HG03159 (cell line): Measurements from ENCODE around the gene GRM7.

Experiments used
- ATAC-seq: cut with Tn5 transposase; IDR thresholded peaks from one replicate; pipeline ENCODE4 v1.9.1; 2021; ENCODE audit warnings: mild to moderate bottlenecking, moderate library complexity; ENCODE audit not compliant: unreplicated experiment

The GRM7 gene

GRCh38 chr3:7630925-7631324, 770.0 kb downstream of the GRM7 start:
- ATAC-seq: no peak

DNA sequence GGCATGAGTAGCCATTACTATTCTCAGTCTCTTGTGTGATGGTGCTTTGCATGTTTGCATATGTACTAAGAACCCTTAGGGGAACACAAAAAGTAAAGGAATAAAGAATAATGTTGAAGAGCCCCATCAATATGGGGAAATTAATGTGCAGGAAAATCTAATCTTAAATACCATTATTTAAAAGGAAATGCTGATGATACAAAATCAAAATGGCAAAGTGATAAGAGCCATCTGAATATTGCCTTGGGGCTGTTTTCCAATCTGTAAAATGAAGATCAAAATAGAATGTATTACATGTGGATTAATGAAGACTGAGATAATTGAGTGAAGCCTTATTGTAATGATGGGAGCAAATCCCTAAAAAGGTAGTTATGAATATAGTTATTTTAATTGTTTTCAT, 771.4 kb downstream of the GRM7 start:
- ATAC-seq: no peak

DNA sequence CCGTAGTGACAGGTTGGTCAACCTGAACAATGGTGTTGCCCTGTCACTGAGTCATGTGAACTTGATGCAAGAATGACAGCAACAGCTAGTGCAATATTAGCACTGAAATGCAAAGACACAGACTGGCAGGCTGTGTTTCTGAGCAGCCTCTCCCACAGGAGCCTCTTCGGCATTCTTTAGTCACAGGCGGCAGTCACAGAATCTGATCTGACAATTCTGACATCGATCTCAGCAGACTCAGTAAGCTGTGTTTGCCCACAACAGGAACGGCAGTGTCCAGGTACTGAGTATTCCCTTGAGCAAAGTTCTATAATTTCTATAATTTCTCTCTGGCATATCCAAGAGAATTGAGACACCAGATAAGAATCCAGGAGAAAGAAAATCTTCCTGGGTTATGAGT, 776.8 kb downstream of the GRM7 start:
- ATAC-seq: no peak

DNA sequence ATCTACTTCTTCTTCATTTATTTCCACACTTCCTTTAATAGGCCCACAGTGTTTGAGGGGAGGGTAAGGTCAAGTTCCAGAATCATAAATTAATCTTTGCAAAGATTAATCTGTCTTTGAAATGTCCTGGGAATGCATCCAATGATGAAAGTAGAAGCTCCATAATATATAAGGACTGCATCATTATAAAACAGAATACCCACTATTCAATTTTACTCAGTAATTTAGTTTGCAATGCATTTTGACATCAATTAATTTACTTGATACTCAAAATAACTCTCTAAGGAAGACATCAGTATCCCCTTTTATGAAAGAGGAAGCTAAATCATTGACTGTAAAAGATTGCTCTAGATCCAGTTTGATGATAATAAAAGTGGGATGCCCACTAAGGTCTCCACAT, 777.2 kb downstream of the GRM7 start:
- ATAC-seq: no peak

- ATAC-seq: no peak
These were observed 779.9 kb downstream of the GRM7 start for GRCh38 chr3:7640787-7641186.

DNA sequence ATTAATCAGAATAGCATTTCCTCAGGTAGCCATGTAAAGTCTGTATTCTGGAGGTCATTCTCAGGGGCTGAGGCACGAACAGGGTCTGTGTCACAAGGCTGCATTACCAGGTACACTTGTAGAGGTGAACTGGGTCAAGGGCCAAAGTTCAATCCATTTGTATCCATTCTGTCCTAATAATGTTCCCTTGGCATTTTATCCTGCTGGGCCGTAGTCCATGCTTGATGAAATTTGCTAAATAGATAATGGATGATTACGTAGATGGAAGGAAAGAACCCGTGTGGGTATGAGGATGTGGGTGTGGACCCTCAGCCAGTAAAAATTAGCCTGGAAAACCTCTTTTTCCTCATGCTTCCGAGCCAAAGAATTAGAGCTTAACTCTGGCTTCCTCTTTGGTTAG, 785.9 kb downstream of the GRM7 start:
- no peak for ATAC-seq

GRCh38 chr3:7650466-7650865, 789.6 kb downstream of the GRM7 start:
- ATAC-seq: no peak

- ATAC-seq: no peak
These were observed 790.4 kb downstream of the GRM7 start for GRCh38 chr3:7651274-7651673.

- ATAC-seq: no peak
These were observed 796.5 kb downstream of the GRM7 start for GRCh38 chr3:7657214-7658112.

- no peak for ATAC-seq
These were observed 797.4 kb downstream of the GRM7 start for GRCh38 chr3:7658294-7658693.

GRCh38 chr3:7659079-7659478, 798.2 kb downstream of the GRM7 start:
- ATAC-seq: no peak

DNA sequence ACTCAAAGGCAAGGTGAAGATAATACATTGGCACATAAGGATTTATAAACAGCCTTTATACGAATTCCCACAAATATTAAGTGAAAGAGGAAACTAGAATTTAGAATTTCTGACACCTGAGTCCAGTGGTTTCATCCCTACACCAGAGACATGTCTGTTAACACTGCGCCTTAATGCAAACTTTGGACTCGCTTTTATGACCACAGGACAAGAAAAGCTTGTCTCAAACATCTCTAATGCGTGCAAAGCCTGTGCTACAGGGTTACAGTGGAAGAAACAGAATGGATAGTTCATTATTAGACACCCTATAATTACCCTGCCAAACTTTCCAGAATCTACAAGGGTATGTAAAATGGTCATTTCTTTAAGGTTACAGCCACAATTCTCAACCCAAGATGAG, 802.9 kb downstream of the GRM7 start:
- ATAC-seq: no peak

GRCh38 chr3:7667774-7668173, 806.9 kb downstream of the GRM7 start:
- no peak for ATAC-seq

- ATAC-seq: no peak
These were observed 808.7 kb downstream of the GRM7 start for GRCh38 chr3:7669641-7670040.

DNA sequence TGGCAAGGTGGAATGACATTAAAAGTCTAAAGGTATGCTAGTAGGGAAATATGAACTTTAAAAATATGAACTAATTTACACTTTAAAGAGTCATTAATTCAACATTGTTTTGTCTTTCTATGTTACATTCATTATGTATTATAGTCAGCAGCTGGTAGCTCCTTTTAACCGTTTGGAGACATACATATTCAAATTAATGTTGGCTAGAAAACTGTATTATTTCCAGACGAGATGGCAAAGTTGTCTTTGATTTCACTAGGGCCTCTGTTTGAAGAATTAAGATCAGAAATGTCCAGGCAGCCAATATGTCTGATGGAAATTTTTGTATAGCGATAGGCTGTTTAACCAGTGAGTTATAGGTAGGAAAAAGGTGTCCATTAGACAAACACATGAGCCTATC, 817.6 kb downstream of the GRM7 start:
- ATAC-seq: no peak

- ATAC-seq: no peak
These were observed 821.9 kb downstream of the GRM7 start for GRCh38 chr3:7682822-7683229.

- no peak for ATAC-seq
These were observed 822.5 kb downstream of the GRM7 start for GRCh38 chr3:7683426-7683825.

DNA sequence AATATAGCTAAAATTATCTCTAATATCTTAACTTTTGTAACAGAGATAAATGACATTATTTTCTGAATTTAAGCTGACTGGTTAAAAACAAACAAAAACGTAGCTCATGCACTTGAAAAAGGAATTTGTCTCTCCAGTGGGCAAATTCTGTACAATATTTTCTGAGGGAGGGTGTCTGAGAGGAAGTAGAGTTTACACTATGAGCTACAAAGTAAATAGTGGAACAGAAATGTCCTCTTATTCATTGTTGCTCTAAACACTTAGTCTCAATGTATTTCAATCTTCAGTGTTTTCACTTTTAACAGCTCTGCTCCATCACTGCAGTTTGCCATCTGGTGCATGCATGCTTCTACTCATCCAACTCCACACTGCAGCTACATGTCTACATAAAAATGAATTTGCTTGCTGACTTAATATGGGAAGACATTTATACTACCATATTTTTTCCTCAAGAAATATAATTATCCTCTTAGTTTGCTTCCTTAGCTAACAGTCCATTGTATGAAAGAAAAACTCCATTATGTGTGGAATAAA, 823.3 kb downstream of the GRM7 start:
- ATAC-seq: no peak

- no peak for ATAC-seq
These were observed 826.7 kb downstream of the GRM7 start for GRCh38 chr3:7687428-7688147.

DNA sequence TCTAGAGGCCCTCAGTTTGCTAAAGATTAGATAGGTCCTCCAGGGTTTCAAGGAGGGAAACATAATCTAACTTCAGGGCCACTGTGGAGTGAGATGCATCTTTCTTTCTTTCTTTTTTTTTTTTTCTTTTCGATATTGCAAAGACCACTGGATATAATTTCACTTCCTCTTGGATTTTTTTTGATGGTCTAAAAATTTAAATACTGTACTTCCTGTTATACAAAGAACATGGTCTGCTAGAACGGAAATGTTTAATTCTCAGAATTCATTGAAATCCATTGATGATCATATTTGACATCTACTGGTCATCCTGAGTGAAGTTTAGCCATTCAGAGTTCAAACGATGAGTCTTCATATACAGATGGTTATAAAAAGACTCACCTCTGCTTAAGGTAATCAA, 832.0 kb downstream of the GRM7 start:
- no peak for ATAC-seq

DNA sequence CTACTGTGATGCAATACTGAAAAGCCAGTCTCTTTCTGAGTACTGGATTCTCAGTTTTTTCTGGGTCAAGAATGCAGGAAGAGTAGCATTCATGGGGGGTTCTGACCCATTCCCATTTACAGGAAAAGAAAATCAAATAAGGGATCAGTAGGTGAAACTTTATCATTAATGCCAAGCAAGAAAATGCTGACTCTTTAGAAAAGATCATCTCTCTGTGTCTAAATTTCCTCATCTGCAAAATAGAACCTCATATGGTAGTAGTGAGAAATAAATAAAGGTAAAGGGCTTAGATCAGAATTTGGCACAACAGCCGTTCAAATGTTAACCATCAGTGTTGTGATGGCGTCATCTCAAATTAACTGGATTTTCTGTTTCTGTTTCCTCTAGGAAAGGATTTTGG, 833.1 kb downstream of the GRM7 start:
- no peak for ATAC-seq

GRCh38 chr3:7695049-7695448, 834.1 kb downstream of the GRM7 start:
- no peak for ATAC-seq
